EL (cell line): ENCODE measurements around the gene OR2T27.
A peak's percentile ranks its signal among the peaks of the same experiment; 100 is the strongest.
"Not testable (repeated sequence)": the region's sequence is repeated elsewhere in the genome, so short reads cannot be mapped to it uniquely, and the experiment has no call there.

Experiments used
- DNase-seq: peaks from one replicate; pipeline ENCODE4 v3.0.0-alpha.2; 2016

Gene OR2T27, protein sequence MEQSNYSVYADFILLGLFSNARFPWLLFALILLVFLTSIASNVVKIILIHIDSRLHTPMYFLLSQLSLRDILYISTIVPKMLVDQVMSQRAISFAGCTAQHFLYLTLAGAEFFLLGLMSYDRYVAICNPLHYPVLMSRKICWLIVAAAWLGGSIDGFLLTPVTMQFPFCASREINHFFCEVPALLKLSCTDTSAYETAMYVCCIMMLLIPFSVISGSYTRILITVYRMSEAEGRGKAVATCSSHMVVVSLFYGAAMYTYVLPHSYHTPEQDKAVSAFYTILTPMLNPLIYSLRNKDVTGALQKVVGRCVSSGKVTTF

GRCh38 chr1:248655354-248655753 is at the start of gene OR2T27:
TSS of gene OR2T27 (minus strand) at chr1:248655528. CDS start at chr1:248650884, 4,644 bp downstream.
- not testable (repeated sequence) for DNase-seq

DNA sequence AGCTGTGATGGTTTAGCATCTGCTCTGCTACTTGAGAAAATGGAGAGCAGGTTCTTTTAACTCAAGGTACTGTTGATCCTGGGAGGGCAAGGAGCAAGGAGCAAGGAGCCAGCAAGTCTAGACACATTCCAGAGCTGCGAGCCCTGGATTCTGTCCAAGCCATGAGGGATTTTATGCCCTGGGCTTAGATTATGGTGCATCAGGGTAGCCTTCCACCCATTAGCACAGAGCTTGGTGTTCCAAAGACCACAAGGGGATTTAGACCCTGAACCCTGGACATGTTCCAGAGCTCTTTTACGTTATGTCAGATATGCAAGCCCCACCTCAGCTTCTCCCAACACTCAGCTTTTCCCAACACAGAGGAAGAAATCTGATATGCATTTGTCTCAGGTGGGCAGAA is 49.3 kb upstream of the OR2T27 start:
- no peak for DNase-seq

DNA sequence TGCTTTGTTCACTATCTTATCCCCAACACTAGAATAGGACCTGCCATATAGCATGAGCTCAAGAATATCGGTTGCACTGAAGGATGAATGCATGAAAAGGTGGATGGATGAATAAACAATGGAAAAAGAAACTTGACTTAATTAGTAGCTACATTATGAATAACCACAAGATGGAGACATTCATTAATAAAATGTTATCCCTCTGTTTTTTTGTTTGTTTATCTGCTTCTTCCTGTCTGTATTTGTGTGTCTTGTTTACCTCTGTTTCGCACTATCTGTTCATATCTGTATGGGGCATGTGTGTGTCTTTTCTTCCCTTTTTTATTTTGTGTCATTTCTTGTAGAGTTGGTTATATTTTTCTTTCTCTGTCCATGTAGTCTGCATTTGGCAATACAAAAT is 48.3 kb upstream of the OR2T27 start:
- DNase-seq = no peak

DNA sequence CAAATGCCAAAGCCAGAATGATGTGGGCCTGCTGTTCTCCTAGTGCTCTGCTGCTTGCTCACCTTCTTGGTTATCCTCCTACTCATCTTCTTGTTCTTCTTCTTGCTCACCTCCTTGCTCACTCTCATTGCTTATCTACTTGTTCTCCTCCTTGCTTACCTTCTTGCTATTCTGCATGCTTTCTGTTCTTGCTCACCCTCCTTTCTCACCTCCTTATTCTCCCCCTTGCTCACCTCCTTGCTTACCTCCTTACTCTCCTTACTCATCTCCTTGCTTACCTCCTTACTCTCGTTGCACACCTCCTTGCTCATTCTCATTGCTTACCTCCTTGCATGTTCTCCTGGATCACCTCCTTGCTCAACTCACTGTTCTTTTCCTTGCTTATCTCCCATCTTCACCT is 47.4 kb upstream of the OR2T27 start, which contains the start of gene OR14I1:
TSS of gene OR14I1 (minus strand) at position 53 of the 400 bp plus-strand sequence.
- no peak for DNase-seq

- DNase-seq = no peak
Measured at GRCh38 chr1:248699099-248699498, 43.8 kb upstream of the OR2T27 start.

GRCh38 chr1:248697907-248698306 is 42.6 kb upstream of the OR2T27 start:
- no peak for DNase-seq

GRCh38 chr1:248696774-248697173 is 41.4 kb upstream of the OR2T27 start:
- no peak for DNase-seq

DNA sequence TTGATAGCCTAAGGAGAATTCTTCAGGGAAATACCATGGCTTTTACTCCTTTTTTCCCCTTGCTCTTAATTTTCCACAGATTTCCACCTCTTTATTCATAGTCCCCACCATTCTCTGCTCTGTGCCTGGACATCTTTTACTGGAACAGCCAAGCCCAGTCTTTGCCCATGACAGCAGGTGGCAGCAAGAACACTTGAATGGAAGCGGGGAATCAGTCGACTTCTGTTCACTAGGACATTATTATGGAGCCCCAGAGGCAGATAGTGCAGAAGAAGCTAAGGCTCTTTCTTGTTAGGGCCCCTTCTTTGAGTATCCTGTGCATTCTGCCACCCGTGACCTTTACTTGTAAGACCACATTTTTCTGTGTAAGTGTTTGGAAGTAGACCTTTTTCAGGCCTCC is 40.9 kb upstream of the OR2T27 start:
- DNase-seq = peak; percentile 6

DNA sequence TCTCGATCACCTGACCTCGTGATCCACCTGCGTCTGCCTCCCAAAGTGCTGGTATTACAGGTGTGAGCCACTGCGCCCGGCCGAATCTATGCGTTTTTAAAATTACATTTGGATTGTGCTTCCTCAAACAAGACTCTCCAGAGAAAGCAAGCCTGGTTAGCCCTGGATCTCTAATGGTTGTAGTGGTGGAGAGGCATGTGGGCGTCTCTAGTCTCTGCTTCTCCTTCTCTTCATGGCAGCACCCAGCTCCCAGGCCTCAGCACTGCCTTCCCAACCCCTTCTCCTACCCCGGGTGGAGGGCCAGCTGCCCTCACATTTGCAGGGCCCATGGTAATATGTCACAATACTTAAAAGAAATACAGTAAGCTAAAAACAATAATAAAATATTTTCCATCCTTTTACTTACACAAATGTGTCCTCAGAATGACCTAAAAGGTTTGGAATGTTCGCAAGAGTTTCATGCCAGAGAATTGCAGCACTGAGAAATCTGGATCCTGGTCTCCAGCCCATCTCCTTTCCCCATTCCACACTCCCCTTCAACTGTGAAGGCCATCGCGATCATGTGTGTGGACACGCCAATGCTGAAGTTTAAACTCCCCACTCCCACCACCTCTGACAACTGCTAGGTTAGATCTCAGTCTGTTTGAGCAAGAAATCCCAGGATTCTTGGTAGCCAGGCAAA is 40.3 kb upstream of the OR2T27 start:
- peak; percentile 22 for DNase-seq

- no peak for DNase-seq
Measured at GRCh38 chr1:248691567-248692155, 36.3 kb upstream of the OR2T27 start.

DNA sequence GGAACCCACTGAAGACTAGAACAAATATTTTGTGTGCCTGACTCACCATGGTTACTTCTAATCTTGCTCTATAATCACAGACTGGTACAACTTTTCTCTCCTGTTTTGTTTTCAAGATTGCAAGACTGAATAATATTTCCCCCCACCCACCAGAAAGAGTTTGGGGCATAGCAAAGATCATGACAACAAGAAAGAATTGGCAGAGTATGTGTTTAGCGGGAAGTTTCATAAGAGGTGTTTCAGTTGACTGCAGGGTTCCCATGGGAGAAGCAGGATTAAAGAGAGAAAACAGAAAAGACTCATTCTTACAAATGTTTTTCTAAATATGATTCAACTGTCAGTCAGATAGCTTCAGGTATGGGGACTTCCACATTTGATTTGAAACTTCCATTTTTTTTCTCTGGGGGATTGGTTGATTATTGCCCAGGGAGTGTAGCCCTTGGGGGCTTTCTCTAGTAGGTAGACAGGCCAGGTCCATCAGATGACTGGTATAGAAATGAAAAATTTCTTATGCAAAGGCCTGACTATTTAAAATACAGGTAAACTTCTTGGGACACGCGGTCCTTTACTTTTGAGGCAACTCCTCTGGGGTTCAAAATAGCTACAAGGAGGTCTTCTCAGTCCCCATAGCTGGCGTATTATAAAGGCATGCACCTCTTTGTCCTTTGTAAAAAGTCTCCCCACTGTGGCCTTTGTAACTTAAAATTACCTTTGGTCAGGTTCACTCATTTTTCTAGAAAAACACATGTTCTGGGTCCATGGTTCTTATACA is 33.4 kb upstream of the OR2T27 start:
- DNase-seq = no peak

- DNase-seq = no peak
Measured at GRCh38 chr1:248686815-248687214, 31.5 kb upstream of the OR2T27 start.

DNA sequence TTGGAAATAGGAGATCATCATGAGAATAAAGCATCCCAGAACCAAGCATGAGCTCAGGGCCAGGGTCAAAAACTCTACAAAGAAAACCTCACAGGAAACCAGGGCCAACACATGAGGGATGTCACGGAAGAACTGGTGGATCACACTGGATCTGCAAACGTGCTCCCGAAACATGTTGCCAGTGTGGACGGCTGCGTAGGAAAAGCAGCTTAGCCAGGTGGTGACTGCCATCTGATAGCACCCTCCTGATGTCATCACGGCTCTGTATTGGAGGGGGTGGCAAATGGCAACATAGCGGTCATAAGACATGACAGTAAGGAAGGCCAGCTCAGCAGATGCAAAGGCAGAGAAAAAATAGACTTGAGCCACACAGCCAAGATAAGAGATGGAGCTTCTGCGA is 26.3 kb upstream of the OR2T27 start:
- DNase-seq = no peak

DNA sequence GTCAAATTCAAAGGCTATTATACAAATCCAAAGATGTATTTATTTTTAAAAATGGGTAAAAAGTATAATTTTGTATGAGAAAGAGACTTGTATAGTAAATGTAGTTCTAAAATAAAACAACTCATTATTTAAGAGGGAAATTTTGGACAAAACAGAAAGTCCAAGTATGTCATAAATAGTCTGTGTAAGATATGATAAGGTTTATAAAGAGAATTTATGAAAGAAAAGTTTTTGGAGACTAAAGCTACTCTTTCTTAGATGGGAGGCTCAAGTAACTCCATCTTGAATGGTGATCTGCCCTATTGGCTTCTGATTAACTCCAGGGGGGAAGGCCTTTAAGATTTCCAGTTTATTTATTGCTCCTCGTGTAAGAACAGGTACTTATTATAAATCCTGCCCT is 14.7 kb upstream of the OR2T27 start:
- no peak for DNase-seq

- DNase-seq = not testable (repeated sequence)
Measured at GRCh38 chr1:248663453-248664328, 8.4 kb upstream of the OR2T27 start.

GRCh38 chr1:248656797-248657196 is 1.5 kb upstream of the OR2T27 start:
- DNase-seq = not testable (repeated sequence)

DNA sequence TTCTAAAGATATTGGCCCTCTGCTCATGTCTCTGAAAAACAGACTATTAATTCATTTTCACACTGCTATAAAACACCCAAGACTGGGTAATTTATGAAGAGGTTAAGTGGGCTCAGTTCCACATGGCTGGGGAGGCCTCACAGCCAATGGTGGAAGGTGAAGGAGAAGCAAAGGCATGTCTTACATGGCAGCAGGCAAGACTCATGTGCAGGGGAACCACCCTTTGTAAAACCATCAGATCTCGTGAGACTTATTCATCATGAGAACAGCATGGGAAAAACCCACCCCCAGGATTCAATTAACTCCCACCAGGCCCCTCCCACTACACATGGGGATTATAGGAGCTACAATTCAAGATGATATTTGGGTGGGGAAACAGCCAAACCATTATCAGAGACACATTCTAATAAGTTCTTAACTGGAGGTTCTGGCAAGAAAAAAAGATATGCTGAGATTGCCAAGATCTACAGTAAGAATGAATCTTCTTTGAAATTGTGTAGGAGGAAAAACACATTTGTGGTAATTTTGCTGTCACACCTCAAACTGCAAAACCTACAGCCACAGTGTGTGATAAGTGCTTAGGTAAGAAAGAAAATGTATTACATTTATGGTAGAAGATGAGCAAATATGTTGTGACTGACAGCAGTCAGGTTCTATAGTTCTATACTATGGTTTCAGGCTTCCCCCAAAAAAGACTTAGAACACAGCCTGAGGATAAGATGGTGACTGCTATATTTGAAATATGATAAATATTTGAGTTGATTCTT is 6.4 kb downstream of the OR2T27 start:
- DNase-seq = not testable (repeated sequence)

DNA sequence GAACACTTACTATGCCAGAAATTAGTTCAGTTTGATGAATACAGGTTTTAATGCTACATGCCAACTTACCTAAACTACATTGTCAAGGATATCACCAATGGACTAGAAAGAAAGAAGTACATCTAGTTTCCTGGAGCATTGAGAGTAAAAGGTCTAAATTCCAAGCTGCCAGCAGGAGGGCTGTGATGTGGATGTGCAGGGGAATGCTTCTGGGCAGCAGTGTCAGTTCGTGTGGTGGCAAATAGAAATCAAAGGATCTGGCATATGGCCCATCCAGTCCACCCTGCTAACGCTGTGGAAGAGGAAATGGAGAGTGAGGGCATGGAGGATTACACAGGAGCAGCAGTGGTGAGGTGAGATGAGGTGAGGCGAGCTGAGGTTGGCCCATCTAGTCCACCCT is 10.2 kb downstream of the OR2T27 start, which contains the start of gene OR2T35:
TSS of gene OR2T35 (minus strand) at position 101 of the 400 bp plus-strand sequence. CDS start 6,020 bp downstream, outside the sequence.
- DNase-seq = not testable (repeated sequence)

DNA sequence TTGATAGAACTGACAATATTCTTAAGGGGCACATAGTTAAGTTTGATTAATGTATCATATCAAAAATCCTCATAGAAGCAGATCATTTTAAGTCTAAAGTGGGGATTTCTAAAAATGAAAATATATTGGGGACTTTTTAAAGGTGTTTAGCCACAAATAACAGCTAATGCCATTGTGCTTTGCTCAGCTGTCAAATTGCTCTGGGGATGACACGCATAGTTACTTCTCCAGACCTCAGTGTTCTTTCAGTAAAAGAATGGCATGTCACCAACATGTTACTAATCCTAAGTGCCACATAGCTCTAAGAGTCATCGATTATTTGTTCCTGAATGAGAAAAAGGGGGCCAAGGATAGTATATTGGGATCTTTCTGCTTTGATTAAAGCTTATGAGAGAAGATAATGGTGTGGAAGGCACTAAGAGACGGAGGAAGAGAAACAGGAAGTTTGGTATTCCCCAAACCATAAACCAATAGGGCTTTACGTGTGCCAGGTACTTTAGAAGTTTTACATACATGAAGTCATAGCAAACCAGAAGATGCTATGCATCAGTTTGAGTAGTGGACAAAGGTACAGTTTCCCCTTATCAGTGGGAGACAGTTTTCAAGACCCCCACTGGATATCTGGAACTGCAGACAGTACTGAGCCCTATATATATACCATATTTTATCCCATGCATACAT is 12.2 kb downstream of the OR2T27 start:
- not testable (repeated sequence) for DNase-seq

- DNase-seq = not testable (repeated sequence)
Measured at GRCh38 chr1:248641583-248641982, 13.7 kb downstream of the OR2T27 start.

DNA sequence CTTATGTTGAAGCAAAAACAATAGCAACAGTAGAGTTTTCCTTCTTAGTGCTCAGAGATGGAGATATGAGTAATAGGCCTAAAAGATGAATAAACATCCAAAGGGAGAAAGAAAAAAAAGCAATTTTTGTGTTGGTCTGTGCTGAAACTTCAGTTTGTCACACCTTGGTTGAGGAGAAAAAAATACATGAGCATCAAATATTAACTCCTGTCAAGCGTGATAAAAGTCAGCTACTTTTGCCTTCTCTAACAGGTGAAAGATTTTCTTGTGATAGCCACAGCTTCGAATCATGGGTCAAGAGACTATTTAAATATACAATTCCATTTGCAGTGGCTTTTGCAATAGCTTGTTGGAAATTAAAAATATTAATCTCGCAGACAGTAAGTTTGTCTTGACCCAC is 14.4 kb downstream of the OR2T27 start:
- DNase-seq = not testable (repeated sequence)
